Measurements from ENCODE around the gene BMP7. TPM values are rescaled to one million over a fixed set of nuclear protein-coding genes. Genes with fewer than 3 reads are reported as not detected.

BMP7 gene
- total and polyA plus RNA-seq, 2 of the 8 experiments (the other 6 are each of a cell fraction or from before 2014, with no cell fraction given): 9.2 to 14.7 TPM

- no peak for TF ChIP-seq CHD7 (IDR thresholded peaks at IDR 0.05; ENCODE audit: insufficient replicate concordance, low read length)
- no peak for TF ChIP-seq TCF12 (IDR thresholded peaks at IDR 0.05; ENCODE audit: low read depth, low read length)
- no peak for TF ChIP-seq SIRT6 (IDR thresholded peaks at IDR 0.05; ENCODE audit: low read length)
- TF ChIP-seq NANOG (IDR thresholded peaks at IDR 0.05; ENCODE audit: insufficient read depth, low read depth, low read length, poor library complexity, severe bottlenecking): no peak
Observed at GRCh38 chr20:57293995-57294394, 27.6 kb upstream of the BMP7 start (continued).

All from H1 (cell line).